Vagina (tissue), 2 donors: ENCODE data around the gene TUFM. TPM values are rescaled to one million over a fixed set of nuclear protein-coding genes. Genes with fewer than 3 reads are reported as not detected.

ENCODE experiments used
- DNase-seq, 2 donors: peaks; one replicate each; pipeline ENCODE4 v3.0.0-alpha.2; 2017; ENCODE audit errors: extremely low spot score in 2 of 2
- H3K27ac ChIP-seq: fragments of 200-600 bp; sonication (generic); one replicate; pipeline ENCODE4 v1.5.1; 2019
- H3K27me3 ChIP-seq: fragments of 200-600 bp; sonication (generic); one replicate; pipeline ENCODE4 v1.5.1; 2019
- H3K36me3 ChIP-seq, 2 donors: fragments of 200-600 bp; sonication (generic); one replicate each; pipeline ENCODE4 v1.5.1; 2017 to 2019
- H3K4me1 ChIP-seq: fragments of 200-600 bp; sonication (generic); one replicate; pipeline ENCODE4 v1.5.1; 2019
- H3K4me3 ChIP-seq, 2 donors: fragments of 200-600 bp; sonication (generic); 1 replicate in 1 of 2; 2 replicates in 1 of 2; pipeline ENCODE4 v1.5.1; 2016 to 2019
- H3K9me3 ChIP-seq: fragments of 200-600 bp; sonication (generic); one replicate; pipeline ENCODE4 v1.5.1; 2019
- POLR2A ChIP-seq, 2 donors: fragments of 450-650 bp; IDR thresholded peaks; one replicate each; pipeline ENCODE4 v1.6.1; 2017; ENCODE audit warnings: antibody characterized with exemption in 2 of 2, mild to moderate bottlenecking in 2 of 2, moderate library complexity in 2 of 2
- POLR2AphosphoS5 ChIP-seq, 2 donors: sonication (generic); formaldehyde crosslinking; IDR thresholded peaks; one replicate each; pipeline ENCODE4 v1.9.0; 2017; ENCODE audit warnings: antibody characterized with exemption in 2 of 2, mild to moderate bottlenecking in 2 of 2, low read depth in 1 of 2; ENCODE audit not compliant: insufficient read depth in 1 of 2
- intact Hi-C: fragments of 100-400 bp; cut with DNase I; formaldehyde crosslinking; loops from one replicate; pipeline ENCODE4 v1.15.1; 2023
- total RNA-seq: library from RNA; depleted of rRNA; stranded (reverse); fragments of >200 nt; gene quantifications from one replicate; pipeline ENCODE4 v1.2.3, GENCODE V29; 2016
- TF ChIP-seq, protein P1 (sequence below), 3 experiments: fragments of 450-650 bp in 2 of 3; fragments of 200-600 bp in 1 of 3; sonication (generic) in 1 of 3; IDR thresholded peaks; one replicate each; pipeline ENCODE4 v1.5.1; 2017 to 2019; ENCODE audit warnings: antibody characterized with exemption in 3 of 3, mild to moderate bottlenecking in 2 of 3, moderate library complexity in 2 of 3

Gene TUFM
- total RNA-seq, 1 donor from 2014 or later, result 91.6 TPM

DNA sequence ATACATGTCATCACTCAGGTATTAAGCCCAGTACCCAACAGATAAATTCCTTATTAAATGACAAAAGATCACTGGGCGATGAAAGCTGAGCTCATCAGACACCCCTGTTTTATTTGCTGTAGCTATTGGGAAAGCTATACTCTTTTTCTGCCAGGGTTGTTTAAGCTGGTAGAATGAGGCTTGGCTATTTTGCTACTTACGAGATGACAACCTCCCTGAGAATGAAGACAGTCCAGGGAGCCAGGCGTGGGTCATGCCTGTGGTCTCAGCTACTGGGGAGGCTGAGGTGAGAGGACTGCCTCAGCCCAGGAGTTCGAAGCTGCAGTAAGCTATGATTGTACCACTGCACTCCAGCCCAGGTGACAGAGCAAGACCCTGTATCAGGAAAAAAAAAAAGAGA, 13.2 kb upstream of the TUFM start:
- intact Hi-C loops, result no loop called here
- TF ChIP-seq POLR2AphosphoS5 (IDR thresholded peaks at IDR 0.05; ENCODE audit: insufficient read depth in 1 of 2, low read depth in 1 of 2) (no peak), POLR2A (IDR thresholded peaks at IDR 0.05) (no peak)
- TF ChIP-seq, protein P1, sequence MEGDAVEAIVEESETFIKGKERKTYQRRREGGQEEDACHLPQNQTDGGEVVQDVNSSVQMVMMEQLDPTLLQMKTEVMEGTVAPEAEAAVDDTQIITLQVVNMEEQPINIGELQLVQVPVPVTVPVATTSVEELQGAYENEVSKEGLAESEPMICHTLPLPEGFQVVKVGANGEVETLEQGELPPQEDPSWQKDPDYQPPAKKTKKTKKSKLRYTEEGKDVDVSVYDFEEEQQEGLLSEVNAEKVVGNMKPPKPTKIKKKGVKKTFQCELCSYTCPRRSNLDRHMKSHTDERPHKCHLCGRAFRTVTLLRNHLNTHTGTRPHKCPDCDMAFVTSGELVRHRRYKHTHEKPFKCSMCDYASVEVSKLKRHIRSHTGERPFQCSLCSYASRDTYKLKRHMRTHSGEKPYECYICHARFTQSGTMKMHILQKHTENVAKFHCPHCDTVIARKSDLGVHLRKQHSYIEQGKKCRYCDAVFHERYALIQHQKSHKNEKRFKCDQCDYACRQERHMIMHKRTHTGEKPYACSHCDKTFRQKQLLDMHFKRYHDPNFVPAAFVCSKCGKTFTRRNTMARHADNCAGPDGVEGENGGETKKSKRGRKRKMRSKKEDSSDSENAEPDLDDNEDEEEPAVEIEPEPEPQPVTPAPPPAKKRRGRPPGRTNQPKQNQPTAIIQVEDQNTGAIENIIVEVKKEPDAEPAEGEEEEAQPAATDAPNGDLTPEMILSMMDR (IDR thresholded peaks at IDR 0.05), result no peak

DNA sequence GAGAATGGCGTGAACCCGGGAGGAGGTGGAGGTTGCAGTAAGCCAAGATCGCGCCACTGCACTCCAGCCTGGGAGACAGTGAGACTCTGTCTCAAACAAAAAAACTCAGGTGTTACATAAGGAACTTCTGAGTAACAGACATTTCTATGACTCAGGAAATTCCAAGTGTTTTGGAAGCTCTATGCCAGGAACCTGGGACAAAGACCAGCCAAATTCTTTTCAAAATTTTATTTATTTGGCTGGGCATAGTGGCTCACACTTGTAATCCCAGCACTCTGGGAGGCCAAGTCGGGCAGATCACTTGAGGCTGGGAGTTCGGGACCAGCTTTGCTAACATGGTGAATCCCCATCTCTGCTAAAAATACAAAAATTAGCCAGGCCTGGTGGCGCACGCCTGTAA, 12.3 kb upstream of the TUFM start:
- Histone ChIP-seq H3K4me3 (no peak overlapping the region), H3K36me3 (no peaks in the 10 kb centered on the region), H3K27me3 (no peaks in the 10 kb centered on the region), H3K4me1 (peaks cover 11% of the 10 kb centered on the region), H3K27ac (no peak overlapping the region), H3K9me3 (no peaks in the 10 kb centered on the region)
- TF ChIP-seq, protein P1 (IDR thresholded peaks at IDR 0.05), result no peak
- no peak for TF ChIP-seq POLR2AphosphoS5 (IDR thresholded peaks at IDR 0.05; ENCODE audit: insufficient read depth in 1 of 2, low read depth in 1 of 2)
- no peak for TF ChIP-seq POLR2A (IDR thresholded peaks at IDR 0.05)
- intact Hi-C loops, result no loop called here
- DNase-seq, result no peak

More for the DNA sequence above, 13.2 kb upstream of the TUFM start:
- Histone ChIP-seq H3K4me1 (peaks cover 15% of the 10 kb centered on the region), H3K9me3 (no peaks in the 10 kb centered on the region), H3K4me3 (no peak overlapping the region), H3K27ac (no peak overlapping the region), H3K36me3 (no peaks in the 10 kb centered on the region), H3K27me3 (no peaks in the 10 kb centered on the region)
- DNase-seq, result no peak

DNA sequence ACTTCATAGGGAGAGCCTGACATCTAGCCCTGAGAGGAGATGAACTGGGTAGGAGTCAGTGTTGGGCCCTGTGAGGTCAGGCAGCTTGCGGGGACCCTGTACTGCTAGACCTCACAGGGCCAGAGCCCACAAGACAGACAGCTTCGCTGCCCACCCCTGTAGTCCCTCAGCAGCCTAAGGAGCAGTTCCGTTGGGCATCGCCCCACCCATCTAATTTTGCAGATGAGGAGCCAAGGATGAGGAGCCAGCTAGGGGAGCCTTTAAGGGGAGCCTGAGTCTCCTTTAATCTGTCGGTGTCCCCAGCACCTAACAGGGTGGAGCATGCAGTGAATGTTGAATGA, 755 bp upstream of the TUFM start:
- no peaks in the 10 kb centered on the region for H3K9me3 ChIP-seq
- H3K27ac ChIP-seq, result peak overlapping the region; percentile 93
- peaks cover 29% of the 10 kb centered on the region for H3K4me1 ChIP-seq
- peaks cover 0 to 28% of the 10 kb centered on the region in 2 donors for H3K36me3 ChIP-seq
- DNase-seq, result no peak
- H3K4me3 ChIP-seq, result peak overlapping the region; percentile 67 to 74
- intact Hi-C loops, result no loop called here
- no peaks in the 10 kb centered on the region for H3K27me3 ChIP-seq
- TF ChIP-seq, protein P1 (IDR thresholded peaks at IDR 0.05), result no peak
- no peak for TF ChIP-seq POLR2A (IDR thresholded peaks at IDR 0.05)
- no peak for TF ChIP-seq POLR2AphosphoS5 (IDR thresholded peaks at IDR 0.05; ENCODE audit: insufficient read depth in 1 of 2, low read depth in 1 of 2)

DNA sequence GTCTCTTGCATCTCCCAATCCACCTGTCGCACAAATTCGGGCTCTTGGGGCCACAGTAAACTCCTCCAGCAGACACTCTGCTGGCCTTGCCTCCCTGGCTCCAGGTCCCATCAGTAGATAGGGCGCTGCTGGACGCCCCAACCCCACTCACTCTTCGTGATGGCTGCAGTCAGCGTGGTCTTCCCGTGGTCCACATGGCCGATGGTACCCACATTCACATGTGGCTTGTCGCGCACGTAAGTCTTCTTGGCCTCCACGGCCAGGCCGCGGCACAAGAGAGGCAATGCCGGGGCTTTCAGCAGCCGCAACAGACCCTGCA, 428 bp downstream of the TUFM start:
- H3K4me1 ChIP-seq, result peaks cover 29% of the 10 kb centered on the region
- no peak for DNase-seq
- H3K9me3 ChIP-seq, result no peaks in the 10 kb centered on the region
- intact Hi-C loops, result no loop called here
- peaks cover 0 to 31% of the 10 kb centered on the region in 2 donors for H3K36me3 ChIP-seq
- peak overlapping the region; percentile 93 for H3K27ac ChIP-seq
- H3K27me3 ChIP-seq, result no peaks in the 10 kb centered on the region
- TF ChIP-seq, protein P1 (IDR thresholded peaks at IDR 0.05), result no peak
- TF ChIP-seq POLR2A (IDR thresholded peaks at IDR 0.05) (no peak), POLR2AphosphoS5 (IDR thresholded peaks at IDR 0.05; ENCODE audit: insufficient read depth in 1 of 2, low read depth in 1 of 2) (no peak)
- H3K4me3 ChIP-seq, result peak overlapping the region; percentile 67 to 74

DNA sequence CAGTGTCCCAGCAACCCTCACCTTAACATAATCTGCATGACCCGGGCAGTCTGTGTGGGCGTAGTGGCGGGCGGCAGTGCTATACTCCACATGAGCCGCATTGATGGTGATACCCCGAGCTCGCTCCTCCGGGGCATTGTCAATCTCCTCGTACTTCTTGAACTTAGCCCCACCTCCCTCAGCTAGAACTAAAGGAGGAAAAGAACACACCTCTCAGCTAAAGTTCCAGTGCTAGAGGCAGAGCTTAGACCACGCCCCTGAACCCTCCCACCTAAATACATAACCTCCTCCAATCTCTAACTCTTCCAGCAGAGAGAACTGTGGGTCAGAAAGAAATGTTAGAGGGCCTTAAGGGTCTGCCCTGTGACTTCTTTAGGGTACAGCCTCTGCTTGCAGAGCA, 855 bp downstream of the TUFM start:
- intact Hi-C loops, result no loop called here
- Histone ChIP-seq H3K36me3 (peaks cover 0 to 31% of the 10 kb centered on the region in 2 donors), H3K27ac (peak overlapping the region; percentile 93), H3K9me3 (no peaks in the 10 kb centered on the region), H3K27me3 (no peaks in the 10 kb centered on the region), H3K4me1 (peaks cover 29% of the 10 kb centered on the region), H3K4me3 (peak overlapping the region; percentile 67 to 74)
- TF ChIP-seq, protein P1 (IDR thresholded peaks at IDR 0.05), result no peak
- TF ChIP-seq POLR2A (IDR thresholded peaks at IDR 0.05), result no peak
- DNase-seq, result no peak
